Adrenal gland (tissue), 5 donors: ENCODE results near the gene CARD10.
A peak's percentile ranks its signal among the peaks of the same experiment; 100 is the strongest.

ENCODE experiments used
- POLR2A ChIP-seq, 2 donors: fragments of 450-650 bp; IDR thresholded peaks; one replicate each; pipeline ENCODE4 v1.6.1; 2017; ENCODE audit warnings: antibody characterized with exemption in 2 of 2, mild to moderate bottlenecking in 2 of 2, moderate library complexity in 1 of 2
- TF ChIP-seq, protein P1 (sequence below), 6 experiments: fragments of 450-650 bp in 4 of 6; fragments of 200-600 bp in 2 of 6; sonication (generic) in 1 of 6; IDR thresholded peaks; 1 replicate in 5 of 6; 2 replicates in 1 of 6; pipeline versions ENCODE4 v1.5.1 to v1.8.0; 2016 to 2021; ENCODE audit warnings: antibody characterized with exemption in 6 of 6, mild to moderate bottlenecking in 2 of 6, moderate library complexity in 1 of 6
- donor health status: DM: no; HTN: no; CAD: no.

DNA sequence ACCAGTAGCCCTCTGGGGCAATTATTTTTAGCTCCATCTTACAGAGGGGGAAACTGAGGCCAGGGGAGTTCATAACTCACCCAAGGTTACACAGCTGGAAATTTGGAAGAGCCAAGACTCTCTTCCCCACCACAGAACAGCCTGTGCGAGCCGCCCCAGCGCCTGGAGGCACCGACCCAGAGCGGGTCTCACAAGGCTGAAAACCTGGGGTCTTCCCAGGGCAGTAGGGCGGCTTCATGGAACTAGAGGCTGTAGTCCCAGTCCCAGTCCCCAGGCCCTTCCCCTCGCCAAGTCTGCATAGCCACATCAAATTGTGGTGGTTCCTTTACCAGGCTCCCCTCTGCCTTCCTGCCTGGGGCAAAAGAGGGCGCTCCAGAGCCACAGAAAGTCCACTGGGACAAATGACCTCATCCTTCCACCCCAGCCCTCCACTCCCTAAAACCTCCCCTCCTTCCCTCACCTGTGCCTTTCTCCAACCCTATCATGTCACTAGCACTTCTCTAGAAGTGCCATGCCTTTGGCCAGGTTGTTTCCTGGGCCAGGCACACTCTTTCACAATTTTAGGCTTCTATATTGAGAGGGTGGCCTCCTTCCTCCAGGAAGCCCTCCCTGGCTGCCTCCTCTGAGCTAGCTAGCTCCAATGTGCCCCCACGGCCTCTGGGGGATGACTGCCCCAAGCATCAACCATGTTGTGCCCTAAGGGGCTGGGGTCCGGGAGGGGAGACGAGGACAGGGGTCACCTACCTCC lies 25.9 kb upstream of the CARD10 start:
- TF ChIP-seq, protein P1, sequence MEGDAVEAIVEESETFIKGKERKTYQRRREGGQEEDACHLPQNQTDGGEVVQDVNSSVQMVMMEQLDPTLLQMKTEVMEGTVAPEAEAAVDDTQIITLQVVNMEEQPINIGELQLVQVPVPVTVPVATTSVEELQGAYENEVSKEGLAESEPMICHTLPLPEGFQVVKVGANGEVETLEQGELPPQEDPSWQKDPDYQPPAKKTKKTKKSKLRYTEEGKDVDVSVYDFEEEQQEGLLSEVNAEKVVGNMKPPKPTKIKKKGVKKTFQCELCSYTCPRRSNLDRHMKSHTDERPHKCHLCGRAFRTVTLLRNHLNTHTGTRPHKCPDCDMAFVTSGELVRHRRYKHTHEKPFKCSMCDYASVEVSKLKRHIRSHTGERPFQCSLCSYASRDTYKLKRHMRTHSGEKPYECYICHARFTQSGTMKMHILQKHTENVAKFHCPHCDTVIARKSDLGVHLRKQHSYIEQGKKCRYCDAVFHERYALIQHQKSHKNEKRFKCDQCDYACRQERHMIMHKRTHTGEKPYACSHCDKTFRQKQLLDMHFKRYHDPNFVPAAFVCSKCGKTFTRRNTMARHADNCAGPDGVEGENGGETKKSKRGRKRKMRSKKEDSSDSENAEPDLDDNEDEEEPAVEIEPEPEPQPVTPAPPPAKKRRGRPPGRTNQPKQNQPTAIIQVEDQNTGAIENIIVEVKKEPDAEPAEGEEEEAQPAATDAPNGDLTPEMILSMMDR (IDR thresholded peaks at IDR 0.05): peak; percentile 59 to 92 (median 80)
- no peak for TF ChIP-seq POLR2A (IDR thresholded peaks at IDR 0.05)
